CD4-positive, alpha-beta T cell treated with Interleukin-4 for 4 hours (primary cell): Measurements from ENCODE around the gene ATP5MK.
"Not testable (repeated sequence)": the region's sequence is repeated elsewhere in the genome, so short reads cannot be mapped to it uniquely, and the experiment has no call there.

ENCODE experiments used
- DNase-seq: peaks from one replicate; pipeline ENCODE4 v3.0.0-alpha.2; 2020

ATP5MK gene

GRCh38 chr10:103395754-103396066 is 565 bp downstream of the ATP5MK start:
- DNase-seq = no peak

- no peak for DNase-seq
These were observed 2.1 kb downstream of the ATP5MK start for GRCh38 chr10:103394180-103394579.

GRCh38 chr10:103382769-103383168 is 13.5 kb downstream of the ATP5MK start:
- DNase-seq = no peak

GRCh38 chr10:103374263-103374662 is 22.0 kb downstream of the ATP5MK start:
- no peak for DNase-seq

GRCh38 chr10:103373544-103373943 is 22.7 kb downstream of the ATP5MK start:
- DNase-seq = no peak

GRCh38 chr10:103367782-103368518 is 28.3 kb downstream of the ATP5MK start, which contains the start of gene TAF5:
Gene TAF5 (plus strand): TSS chr10:103367976. CDS start chr10:103367990, 14 bp downstream.
- peak; percentile 95 for DNase-seq

- DNase-seq = no peak
These were observed 28.9 kb downstream of the ATP5MK start for GRCh38 chr10:103367379-103367781.

GRCh38 chr10:103360791-103361190 is 35.5 kb downstream of the ATP5MK start:
- DNase-seq = not testable (repeated sequence)

GRCh38 chr10:103359493-103359892 is 36.8 kb downstream of the ATP5MK start:
- not testable (repeated sequence) for DNase-seq

GRCh38 chr10:103355906-103356599 is 40.2 kb downstream of the ATP5MK start:
- no peak for DNase-seq

- not testable (repeated sequence) for DNase-seq
These were observed 41.7 kb downstream of the ATP5MK start for GRCh38 chr10:103354567-103354966.

- DNase-seq = no peak
These were observed 43.0 kb downstream of the ATP5MK start for GRCh38 chr10:103353281-103353680.

GRCh38 chr10:103350517-103351260 is 45.6 kb downstream of the ATP5MK start, which contains the start of gene PCGF6:
Gene PCGF6 (minus strand): TSS chr10:103351140. CDS start chr10:103351066, 74 bp downstream.
- DNase-seq = peak; percentile 64

GRCh38 chr10:103350175-103350516 is 46.1 kb downstream of the ATP5MK start:
- no peak for DNase-seq
